HG02981 (cell line): ENCODE data around the gene BEX3.
A peak's percentile ranks its signal among the peaks of the same experiment; 100 is the strongest.
"Not testable (repeated sequence)": the region's sequence is repeated elsewhere in the genome, so short reads cannot be mapped to it uniquely, and the experiment has no call there.

Experiments
- ATAC-seq: cut with Tn5 transposase; IDR thresholded peaks from one replicate; pipeline ENCODE4 v1.9.1; 2021; ENCODE audit warnings: mild to moderate bottlenecking, moderate library complexity; ENCODE audit not compliant: unreplicated experiment

The BEX3 gene

GRCh38 chrX:103376118-103376978 lies at the start of gene BEX3:
BEX3 (plus strand) TSS chrX:103376538; CDS start chrX:103377522, 984 bp downstream.
- ATAC-seq, result no peak

- no peak for ATAC-seq
Observed at GRCh38 chrX:103329991-103330390, 46.3 kb upstream of the BEX3 start, which contains the start of gene TCEAL7. TCEAL7 (plus strand) TSS chrX:103330239; CDS start chrX:103331404, 1,165 bp downstream.

- no peak for ATAC-seq
Observed at GRCh38 chrX:103330681-103331288, 45.6 kb upstream of the BEX3 start.

- ATAC-seq, result no peak
Observed at GRCh38 chrX:103338663-103339062, 37.7 kb upstream of the BEX3 start.

- ATAC-seq, result peak; percentile 47
Observed at GRCh38 chrX:103343105-103343504, 33.2 kb upstream of the BEX3 start.

- ATAC-seq, result no peak
Observed at GRCh38 chrX:103344606-103345005, 31.7 kb upstream of the BEX3 start.

- no peak for ATAC-seq
Observed at GRCh38 chrX:103347682-103348397, 28.5 kb upstream of the BEX3 start.

GRCh38 chrX:103356130-103356798 lies 20.1 kb upstream of the BEX3 start, which contains the start of gene TCEAL9:
TCEAL9 (plus strand) TSS chrX:103356506; CDS start chrX:103357685, 1,179 bp downstream.
- no peak for ATAC-seq

- ATAC-seq, result no peak
Observed at GRCh38 chrX:103356858-103357257, 19.5 kb upstream of the BEX3 start.

GRCh38 chrX:103357871-103358270 lies 18.5 kb upstream of the BEX3 start:
- ATAC-seq, result no peak

- ATAC-seq, result not testable (repeated sequence)
Observed at GRCh38 chrX:103359605-103360004, 16.7 kb upstream of the BEX3 start.

GRCh38 chrX:103360092-103360491 lies 16.2 kb upstream of the BEX3 start:
- ATAC-seq, result no peak

GRCh38 chrX:103360916-103361315 lies 15.4 kb upstream of the BEX3 start:
- no peak for ATAC-seq

- no peak for ATAC-seq
Observed at GRCh38 chrX:103361798-103362197, 14.5 kb upstream of the BEX3 start.

GRCh38 chrX:103362474-103362873 lies 13.9 kb upstream of the BEX3 start:
- no peak for ATAC-seq

- ATAC-seq, result no peak
Observed at GRCh38 chrX:103363046-103363445, 13.3 kb upstream of the BEX3 start.

- ATAC-seq, result no peak
Observed at GRCh38 chrX:103367502-103367901, 8.8 kb upstream of the BEX3 start.

GRCh38 chrX:103369479-103369878 lies 6.9 kb upstream of the BEX3 start:
- no peak for ATAC-seq

GRCh38 chrX:103372886-103373285 lies 3.5 kb upstream of the BEX3 start:
- no peak for ATAC-seq

- no peak for ATAC-seq
Observed at GRCh38 chrX:103373581-103373980, 2.8 kb upstream of the BEX3 start.

- no peak for ATAC-seq
Observed at GRCh38 chrX:103376979-103377324, 614 bp downstream of the BEX3 start.
